Middle frontal gyrus (tissue), 1 donor: Measurements from ENCODE around the gene ATF1.
"Not testable (repeated sequence)": the region's sequence is repeated elsewhere in the genome, so short reads cannot be mapped to it uniquely, and the experiment has no call there.

Experiments
- DNase-seq: peaks from one replicate; pipeline ENCODE4 v3.0.0-alpha.2; 2015; ENCODE audit warnings: low spot score; ENCODE audit errors: extremely low spot score

The ATF1 gene

GRCh38 chr12:50855679-50856078 lies 91.8 kb downstream of the ATF1 start:
- DNase-seq = not testable (repeated sequence)

- no peak for DNase-seq
Measured at GRCh38 chr12:50859621-50860310, 95.9 kb downstream of the ATF1 start.

DNA sequence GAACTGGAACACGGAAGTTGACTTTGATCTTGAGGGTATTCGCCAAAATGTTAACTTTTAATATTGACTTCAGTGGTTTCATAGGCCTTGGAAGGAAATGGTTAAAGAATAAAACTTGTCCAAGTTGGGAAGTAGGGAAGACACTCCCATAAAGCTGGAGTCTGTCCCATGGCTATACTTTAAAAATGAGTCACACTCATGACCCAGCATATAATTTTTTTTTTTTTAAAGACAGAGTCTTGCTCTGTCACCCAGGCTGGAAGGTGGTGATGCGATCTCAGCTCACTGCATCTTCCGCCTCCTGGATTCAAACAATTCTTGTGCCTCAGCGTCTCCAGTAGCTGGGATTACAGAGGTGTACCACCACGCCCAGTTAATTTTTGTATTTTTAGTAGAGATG lies 98.4 kb downstream of the ATF1 start:
- no peak for DNase-seq

GRCh38 chr12:50865266-50865665 lies 101.4 kb downstream of the ATF1 start:
- no peak for DNase-seq

- not testable (repeated sequence) for DNase-seq
Measured at GRCh38 chr12:50868881-50869280, 105.0 kb downstream of the ATF1 start.
